GM19240 (cell line): Measurements from ENCODE around the gene TNIK.

Experiments used
- DNase-seq: peaks from one replicate; pipeline ENCODE4 v3.0.0; 2011; ENCODE audit warnings: low spot score; ENCODE audit not compliant: insufficient read length

The TNIK gene

DNA sequence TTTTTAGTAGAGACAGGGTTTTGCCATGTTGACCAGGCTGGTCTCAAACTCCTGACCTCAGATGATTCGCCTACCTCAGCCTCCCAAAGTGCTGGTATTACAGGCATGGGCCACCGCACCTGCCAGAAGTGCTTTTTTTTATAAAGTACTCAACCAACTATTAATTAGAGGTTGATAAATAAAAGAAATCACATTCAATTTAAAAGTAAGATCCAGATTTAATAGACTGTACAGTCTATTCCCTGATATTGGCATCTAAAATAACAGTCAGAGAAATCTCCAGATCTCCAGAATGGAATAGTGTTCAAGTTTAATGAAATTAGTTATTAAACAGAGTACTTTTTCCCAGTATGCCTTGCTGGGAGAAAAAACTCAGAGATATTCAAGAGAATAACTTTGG, 290.8 kb downstream of the TNIK start:
- no peak for DNase-seq

DNA sequence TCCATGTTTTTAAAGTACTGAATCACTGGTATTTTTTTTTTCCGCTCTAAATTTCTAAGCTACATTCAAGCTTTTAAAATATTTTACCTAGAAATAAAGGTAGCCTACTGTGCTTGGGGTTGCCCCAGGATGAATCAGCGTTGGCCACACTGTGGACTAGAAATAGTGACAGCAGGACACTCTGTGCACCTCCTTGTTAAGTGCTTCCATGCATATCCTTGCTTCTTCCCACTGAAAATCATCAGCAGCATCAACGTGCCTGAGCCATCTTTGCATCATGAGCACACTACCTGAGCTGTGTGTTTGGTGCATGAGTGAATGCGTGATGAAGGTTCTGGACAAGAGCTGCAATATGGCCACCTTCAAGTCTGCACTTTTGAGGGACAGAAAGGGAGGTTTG, 291.7 kb downstream of the TNIK start:
- no peak for DNase-seq

DNA sequence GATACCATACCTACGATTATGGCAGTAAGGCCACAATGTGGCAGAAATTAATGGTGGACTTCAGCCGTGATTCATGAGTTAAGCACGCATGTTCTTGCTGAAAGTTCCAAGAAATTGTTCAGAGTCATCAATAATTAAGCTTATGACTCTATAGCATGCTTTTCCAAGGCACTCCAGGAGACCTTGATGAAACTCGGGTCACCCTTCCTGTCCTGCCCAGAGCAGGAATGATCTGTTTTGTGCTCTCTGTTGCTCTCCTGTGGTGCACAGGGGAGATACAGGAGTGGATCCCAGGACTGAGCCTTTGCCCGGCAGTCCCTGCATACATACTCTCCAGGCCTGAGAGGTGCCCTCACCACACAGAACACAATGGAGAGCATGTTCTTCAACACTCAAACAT, 292.1 kb downstream of the TNIK start:
- DNase-seq = no peak

DNA sequence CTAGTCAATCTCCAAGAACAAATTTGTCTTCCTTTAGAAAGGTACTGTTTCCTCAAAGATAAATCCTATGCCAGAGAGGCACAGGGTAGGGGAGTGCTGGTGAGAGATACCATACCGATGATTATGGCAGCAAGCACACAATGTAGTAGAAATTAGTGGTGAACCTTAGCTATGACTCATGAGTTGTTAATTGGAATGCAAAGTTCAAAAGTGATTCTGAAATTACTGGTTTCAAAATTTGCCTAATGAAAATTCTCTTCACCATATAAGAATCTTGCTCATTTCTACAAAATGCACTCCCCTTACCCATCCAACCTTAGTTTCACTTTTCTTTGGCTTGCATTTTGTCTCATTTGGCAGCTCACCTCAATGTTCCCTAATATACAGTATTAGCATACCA, 294.2 kb downstream of the TNIK start:
- no peak for DNase-seq

DNA sequence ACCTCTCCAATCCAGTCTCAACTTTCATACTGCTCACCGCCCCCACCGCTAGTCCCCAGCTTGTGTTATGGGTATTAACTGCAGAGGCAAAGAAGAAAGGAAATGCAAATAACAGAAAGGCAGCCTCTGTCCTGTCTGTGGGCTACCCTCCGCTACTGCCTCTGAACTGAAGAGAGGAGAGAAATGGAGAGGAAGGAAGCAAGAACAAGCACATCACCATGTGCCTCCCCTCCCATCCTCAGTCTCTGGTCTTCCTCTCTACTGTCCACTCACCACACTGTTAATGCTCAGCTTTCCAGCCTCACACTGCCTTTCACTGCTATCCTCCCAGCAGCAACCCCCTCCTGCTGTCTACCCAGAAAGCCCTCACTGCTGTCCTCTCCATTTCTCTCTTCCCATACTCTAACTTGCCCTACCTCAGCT, 294.7 kb downstream of the TNIK start:
- DNase-seq = no peak

DNA sequence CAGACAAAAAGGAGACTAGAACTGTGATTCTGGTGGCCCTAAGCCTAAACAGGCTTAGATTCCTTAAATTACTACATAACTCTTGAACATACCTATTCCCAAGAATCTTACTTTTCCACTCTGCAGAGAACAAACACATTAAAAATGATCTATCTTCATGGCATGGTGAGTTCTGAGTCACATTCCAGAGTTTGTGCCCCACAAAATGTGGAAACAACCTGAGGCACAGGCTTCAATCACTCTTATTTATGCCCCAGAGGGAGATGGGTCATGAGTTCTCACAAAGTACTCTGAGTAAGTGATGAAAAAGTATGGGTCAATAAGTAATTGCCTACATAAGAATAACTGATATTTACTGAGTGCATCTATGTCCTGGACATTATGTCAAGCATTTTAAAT, 296.1 kb downstream of the TNIK start:
- no peak for DNase-seq

DNA sequence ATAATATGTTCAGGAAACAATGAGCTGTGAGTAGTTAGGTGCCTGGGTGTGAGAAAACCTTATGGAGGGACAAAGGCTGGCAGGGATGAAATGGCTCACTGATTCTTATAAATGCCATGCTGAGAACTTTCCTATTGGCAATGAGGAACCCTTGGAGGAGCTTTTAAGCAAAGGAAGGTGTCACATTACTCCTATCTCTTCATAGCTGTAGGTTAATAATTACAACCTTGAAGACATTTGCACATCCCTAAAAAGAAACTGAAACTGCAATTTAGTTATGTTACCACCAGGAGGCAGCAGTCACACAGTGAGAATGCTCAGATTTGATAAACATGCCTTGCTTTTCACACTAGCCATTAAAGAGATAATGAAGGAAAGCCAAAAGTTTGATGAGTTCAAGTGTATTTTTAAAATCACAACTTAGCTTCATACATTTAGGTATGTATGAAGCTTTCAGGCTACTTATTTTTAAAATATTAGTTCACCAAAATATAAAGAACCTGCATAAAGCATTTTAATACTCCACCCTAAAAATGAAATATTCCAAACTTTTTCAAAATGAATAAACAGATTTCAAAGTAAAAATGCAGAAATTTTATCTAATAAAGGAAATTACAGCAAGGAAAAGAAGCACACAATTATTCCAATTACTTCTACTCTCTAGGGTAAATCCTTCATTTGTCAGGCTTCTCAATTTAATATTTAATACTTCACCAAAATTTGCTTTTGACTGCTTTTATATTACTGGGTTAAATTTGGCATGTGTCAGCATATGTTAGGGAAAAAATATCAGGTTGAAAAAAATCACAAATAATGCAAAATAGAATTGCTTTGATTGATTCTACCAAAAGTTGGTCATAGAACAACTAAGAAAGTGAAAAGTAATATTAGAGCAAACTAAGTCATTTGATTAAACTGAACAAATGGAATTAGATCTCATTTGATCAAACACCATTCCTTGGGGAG, 296.8 kb downstream of the TNIK start:
- DNase-seq = peak; percentile 29

DNA sequence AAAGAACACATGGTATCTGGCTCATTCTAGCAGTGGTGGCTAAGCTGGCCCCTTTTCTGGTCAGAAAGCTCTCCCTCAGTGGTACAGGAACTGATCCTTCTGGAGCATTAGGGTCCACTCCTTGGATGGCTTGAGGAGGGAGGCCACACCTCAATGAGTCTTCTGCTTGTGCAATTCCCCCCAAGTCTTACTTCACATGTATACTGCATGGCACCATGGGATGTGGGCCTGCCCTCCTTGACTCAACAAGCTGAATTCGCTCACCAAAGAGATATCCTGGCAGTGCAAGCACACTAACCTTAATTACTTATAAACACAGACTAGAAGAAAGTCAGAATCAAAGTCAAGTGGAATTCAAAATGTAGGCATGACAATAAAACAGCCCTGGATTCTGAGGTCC, 299.9 kb downstream of the TNIK start:
- no peak for DNase-seq

DNA sequence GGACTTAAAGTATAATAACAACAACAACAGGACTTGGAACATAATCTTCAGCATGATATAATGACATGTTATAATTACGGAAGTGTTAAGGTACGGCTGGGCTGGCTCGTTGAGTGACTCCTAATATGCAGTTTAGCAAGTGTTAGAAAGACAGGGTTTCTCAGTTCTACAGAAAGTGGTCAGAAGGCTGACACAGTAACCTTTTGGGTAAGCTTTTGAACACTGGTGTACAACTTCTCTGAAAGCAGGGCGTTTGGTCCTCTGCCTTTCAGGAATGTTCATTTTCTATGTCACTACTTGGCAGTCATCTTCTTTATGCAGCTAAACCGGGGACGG, 300.4 kb downstream of the TNIK start:
- DNase-seq = no peak

DNA sequence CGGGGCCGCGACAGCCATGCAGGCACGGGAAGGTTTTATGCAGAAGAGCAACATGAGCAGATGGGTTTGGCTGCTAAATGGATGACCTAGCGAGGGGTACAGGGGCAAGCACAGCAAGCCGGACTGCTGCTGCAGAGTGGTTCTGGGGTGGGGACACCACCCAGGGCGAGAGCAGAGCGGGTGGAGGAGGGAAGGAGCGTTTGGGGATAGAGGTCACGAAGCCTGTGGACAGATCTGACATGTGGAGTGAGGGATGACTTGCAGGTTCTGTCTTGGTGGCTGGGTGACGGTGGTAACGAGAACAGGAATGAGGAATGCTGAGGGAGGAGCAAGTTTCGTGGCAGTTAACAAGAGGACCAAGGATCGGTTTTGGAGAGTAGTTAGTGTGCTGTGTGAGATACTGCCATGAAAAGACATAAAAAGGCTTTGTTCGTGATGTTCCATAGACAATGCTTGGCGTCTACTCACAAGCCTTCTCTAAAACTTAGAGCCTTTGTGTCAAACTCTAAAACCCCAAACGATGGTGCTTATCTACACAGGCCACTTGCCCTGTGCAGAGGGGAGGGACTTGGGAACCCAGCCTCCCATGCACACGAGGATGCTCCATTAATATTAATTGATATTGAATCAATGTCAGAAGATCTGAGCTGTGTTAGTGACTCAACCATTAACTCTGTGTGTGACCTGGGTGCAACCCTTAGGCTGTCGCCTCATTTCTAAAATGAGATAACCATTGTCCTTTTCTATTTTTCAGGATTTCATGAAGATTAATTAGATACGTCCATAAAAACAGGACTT, 301.0 kb downstream of the TNIK start:
- no peak for DNase-seq

DNA sequence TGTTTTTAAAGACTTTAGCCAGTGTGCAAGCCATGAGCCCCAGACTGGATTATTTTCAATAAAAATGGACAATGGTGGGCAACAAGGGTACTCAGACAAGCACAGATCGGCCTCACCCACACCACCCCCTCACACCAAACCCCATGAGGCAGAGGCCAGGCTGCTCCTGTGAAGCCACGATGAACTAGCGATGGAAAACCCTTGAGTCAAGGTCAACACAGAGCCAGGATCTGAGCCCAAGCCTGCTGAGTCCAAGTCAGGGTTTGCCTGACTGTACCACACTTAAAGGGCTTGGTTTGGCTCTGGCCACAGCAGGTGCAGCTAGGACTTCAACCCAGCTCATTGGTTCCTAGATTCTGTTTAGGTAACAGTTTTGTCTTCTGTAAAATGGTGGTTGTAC, 302.2 kb downstream of the TNIK start:
- DNase-seq = no peak

DNA sequence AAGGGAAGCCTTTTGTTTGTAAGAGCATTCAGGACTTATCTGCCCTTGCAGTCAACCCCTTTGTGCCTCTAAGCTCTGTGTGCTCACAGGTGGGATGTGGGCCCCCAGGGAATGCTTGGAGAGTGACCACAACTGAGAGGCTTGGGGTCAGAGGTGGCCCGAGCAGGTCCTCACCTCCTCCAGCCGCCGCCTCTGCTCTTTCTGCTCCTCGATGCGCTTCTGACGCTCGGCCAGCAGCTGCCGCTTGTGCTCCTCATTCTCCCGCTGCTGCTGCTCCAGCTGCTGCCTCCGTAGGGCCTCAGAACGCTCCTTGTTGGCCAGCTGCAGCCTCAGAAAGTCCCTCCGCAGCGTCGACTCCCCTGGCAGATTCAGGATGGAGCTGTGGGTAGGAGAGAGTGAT, 302.9 kb downstream of the TNIK start:
- DNase-seq = no peak

DNA sequence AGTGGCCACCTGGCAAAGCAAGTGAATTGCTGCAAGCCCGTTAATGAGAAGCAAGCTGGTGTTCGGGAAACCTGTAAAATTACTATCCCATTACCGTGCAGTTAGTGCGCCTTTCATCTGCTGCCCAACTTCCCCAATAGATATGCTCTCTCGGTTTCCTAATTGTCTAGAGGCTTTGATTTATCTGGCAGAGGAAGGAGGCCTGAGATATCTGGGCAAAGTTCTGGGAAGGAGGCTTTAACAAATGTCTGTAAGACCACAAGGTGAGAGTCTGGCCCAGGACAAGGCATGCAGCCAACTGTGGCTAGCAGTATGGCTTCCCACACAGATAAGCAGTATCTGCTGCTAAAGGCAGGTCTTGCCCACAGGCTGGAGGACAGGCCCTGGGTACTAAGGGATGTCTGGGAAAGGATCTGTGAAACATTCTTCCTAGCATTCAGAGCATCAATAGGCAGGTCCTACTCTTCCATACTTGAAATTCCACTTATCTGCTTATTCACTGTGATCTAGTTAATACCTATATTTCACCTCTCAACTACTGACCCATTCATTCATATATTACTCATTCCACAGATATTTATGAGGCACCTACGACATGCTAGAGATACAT, 303.7 kb downstream of the TNIK start:
- DNase-seq = no peak

DNA sequence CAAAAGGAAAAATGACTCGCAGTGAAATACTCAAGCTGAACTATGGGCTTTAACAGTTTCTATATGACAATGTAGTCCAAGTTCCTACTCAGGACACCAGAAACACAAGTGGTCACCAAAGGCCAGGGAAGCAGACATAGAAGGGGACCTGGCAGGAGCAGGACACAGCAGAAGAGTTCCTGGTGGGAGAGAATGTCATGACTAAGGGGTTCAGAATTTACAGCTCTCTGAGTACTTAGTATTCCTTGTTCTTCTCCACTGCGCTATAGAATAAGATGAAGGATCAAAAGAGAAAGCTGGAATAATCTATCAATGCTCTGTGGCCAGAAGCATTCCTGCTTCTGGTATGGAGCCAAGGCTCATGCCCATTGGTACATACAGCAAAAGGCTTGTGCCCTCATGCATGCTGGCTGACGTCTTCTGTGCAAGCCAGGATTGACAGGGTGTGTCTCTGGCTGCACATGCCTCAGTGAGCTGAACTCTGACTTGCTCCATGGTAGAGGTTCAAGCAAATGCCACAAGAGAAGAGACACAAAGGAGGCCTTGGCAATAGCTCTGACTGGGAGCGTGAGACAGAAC, 305.0 kb downstream of the TNIK start:
- no peak for DNase-seq

DNA sequence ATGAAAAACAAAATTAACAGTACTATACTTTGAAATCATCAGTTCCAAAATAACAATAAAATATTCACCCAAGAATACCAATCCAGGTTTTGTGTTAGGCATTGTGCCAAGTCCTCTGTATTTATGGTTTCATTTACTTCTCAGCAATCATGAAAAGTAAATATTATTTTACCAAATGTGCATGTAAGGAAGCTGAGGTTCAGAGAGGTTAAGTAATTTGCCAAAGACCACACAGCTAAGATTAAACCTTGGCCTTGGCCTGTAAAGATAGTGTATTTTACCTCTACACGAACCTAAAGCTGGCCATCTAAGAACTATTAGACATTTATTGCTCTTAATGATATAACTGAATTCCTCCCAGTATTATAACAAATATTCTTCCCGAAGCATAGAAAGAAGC, 309.3 kb downstream of the TNIK start:
- no peak for DNase-seq

DNA sequence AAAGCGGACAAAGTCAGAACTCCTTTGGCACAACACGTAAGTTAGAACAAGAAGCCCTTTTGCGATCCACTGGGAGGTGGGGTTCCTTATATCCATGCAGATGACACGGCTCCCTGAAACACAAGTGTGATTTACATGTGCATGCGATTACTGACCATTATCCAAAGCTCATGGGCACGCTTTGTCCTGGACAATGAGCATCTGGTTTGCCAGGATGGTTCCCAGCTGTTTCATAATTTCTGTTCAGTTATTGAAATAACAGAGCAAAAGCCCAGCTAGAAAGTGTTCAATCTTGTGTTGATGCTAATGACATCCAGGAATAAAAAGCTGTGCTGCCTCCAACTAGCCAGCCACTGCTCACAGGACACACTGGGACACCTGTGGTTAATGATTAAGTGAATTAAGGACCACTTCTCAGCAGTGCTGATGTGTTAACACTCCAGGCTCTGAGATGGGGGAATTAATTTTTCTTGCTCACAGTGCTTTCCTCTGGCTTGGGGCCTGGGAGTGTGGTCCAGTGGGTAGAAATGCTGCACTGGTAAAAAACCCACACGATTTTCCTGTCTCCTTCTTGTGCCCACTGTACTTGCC, 310.6 kb downstream of the TNIK start:
- DNase-seq = no peak

DNA sequence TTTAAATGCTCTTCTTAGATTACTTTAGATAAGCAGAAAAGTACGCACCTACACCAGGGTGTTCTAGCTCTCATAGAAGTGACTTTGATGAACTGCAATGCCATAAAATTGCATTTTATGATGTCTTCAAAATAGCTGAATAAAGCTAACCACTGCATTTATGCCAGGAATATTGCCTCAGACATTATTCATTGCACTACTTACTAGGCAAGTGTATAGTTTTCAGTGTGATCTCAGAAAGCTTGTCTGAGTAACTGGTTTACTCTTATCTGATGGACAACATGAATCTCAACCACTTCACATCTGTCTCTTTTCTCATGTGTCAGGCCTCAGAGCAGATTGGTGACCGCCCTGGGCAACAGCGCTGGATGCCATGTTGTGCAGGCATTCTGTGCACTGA, 314.4 kb downstream of the TNIK start:
- no peak for DNase-seq

DNA sequence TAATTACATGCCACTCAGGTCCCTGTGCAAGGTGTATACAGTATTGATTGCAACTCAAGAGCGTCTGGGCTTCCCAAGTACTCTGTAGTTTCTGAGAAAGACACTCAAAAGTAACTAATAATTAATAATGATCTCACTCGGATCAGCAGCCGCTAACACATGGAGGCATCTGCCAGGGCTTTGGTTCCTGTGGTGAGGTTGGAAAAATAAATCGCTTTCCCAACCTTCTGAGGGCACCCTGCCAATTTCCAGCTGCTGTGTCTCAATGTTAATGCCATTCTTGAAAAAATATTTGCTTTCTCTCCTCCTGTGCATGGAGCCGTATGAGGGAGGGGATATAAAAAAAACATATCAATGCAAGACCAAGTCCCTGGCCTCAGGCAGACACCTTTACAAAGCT, 317.2 kb downstream of the TNIK start:
- no peak for DNase-seq

DNA sequence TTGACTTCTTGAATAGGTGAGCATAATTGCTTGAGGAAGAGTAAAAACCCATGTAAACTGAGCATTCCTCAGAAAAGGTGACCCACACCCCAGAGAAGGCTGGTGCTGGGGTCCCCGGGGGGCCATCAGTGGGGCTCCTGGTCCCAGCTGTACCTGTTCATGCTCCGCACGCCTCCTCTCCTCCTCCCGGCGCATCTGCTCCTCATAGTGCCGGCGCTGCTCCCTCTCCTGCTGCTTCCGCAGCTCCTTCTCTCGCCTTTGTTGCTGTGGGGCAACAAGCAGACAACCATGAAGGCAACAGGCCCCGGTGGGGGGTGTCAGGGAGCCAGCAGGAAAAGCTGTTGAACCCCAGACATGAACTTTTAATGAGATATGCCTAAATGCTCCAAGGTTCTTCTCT, 320.0 kb downstream of the TNIK start:
- DNase-seq = no peak

DNA sequence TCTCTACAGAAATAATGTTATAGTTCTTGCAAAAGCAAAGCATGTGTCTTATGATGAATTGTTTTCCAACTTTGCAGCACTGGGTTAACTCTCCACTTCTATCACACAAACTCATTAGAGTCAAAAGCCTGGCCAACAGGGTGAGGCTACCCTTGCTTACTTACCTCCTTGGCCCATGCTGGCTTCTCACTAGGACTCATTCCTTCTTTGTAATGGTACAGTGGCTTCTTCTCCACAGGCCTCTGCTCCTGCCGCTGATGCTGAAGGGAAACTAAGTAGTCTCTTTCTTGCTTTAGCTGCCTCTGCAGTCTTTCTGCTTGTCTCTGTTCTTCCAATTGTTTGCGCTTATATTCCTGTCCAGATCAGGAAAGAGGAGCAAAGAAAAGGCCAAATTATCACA, 322.2 kb downstream of the TNIK start:
- DNase-seq = no peak

DNA sequence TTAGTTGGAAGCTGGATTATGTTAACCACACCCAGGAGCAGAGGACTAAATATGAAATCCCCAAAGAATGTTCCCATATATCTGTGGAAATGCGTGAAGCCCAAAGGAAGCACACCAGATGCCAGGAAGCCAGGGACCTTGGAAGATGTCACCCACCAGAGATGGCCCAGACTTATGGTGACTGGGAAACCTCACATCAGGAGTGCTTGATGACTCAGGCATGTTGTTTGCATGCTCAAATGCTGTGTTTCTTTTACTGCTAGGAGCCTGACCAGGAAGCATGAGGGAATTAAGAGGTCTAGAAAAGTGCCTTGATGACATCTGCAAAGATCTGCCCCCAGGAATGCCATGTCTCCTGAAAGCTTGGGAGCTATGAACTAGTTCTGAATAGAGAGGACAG, 324.7 kb downstream of the TNIK start:
- DNase-seq = no peak
